K562 (cell line): ENCODE data around the gene SLC26A6. TPM values are rescaled to one million over a fixed set of nuclear protein-coding genes. Genes with fewer than 3 reads are reported as not detected.

Source experiments
- CBX3 ChIP-seq, 2 experiments: IDR thresholded peaks; 1 replicate in 1 of 2; 2 replicates in 1 of 2; pipeline ENCODE4 v1.6.1; 2012; ENCODE audit warnings: inconsistent platforms in 2 of 2, low read length in 2 of 2, borderline replicate concordance in 1 of 2, control low read depth in 1 of 2
- CLOCK ChIP-seq: fragments of 250-450 bp; sonication (Bioruptor Pico); IDR thresholded peaks from 2 replicates; pipeline ENCODE4 v1.4.0; 2020; ENCODE audit warnings: mild to moderate bottlenecking, moderate library complexity, borderline replicate concordance
- CTCFL ChIP-seq: IDR thresholded peaks from 2 replicates; pipeline ENCODE4 v1.6.1; 2011; ENCODE audit warnings: borderline replicate concordance, low read depth, mild to moderate bottlenecking, moderate library complexity, low read length; ENCODE audit not compliant: insufficient read depth, poor library complexity, severe bottlenecking
- EWSR1 ChIP-seq: fragments of 450-650 bp; IDR thresholded peaks from 2 replicates; pipeline ENCODE4 v1.6.1; 2018; ENCODE audit warnings: borderline replicate concordance, mild to moderate bottlenecking, low read depth, moderate library complexity; ENCODE audit not compliant: partially characterized antibody
- FOS ChIP-seq: IDR thresholded peaks from 3 replicates; pipeline ENCODE4 v1.6.1; 2011; ENCODE audit not compliant: insufficient read length; ENCODE audit errors: extremely low read depth
- HLTF ChIP-seq: fragments of 450-650 bp; IDR thresholded peaks from 2 replicates; pipeline ENCODE4 v1.6.1; 2016
- KAT7 ChIP-seq: sonication (generic); formaldehyde crosslinking; IDR thresholded peaks from 2 replicates; pipeline ENCODE4 v1.8.0; 2022; ENCODE audit warnings: missing genetic modification reagents, mild to moderate bottlenecking, borderline replicate concordance
- PML ChIP-seq: IDR thresholded peaks from 2 replicates; pipeline ENCODE4 v1.6.1; 2012; ENCODE audit warnings: low read length, inconsistent platforms
- PTBP1 ChIP-seq: fragments of 200-400 bp; formaldehyde crosslinking; IDR thresholded peaks from 2 replicates; pipeline ENCODE4 v1.6.1; 2017; ENCODE audit warnings: low read depth, low read length
- RAD21 ChIP-seq, 2 experiments: fragments of 250-450 bp in 1 of 2; fragments of 450-650 bp in 1 of 2; sonication (Bioruptor Pico) in 1 of 2; formaldehyde crosslinking in 1 of 2; IDR thresholded peaks in 1 of 2; conservative IDR thresholded peaks in 1 of 2; 2 replicates each; pipeline versions ENCODE4 v1.4.0 to v1.8.0; 2020 to 2022; ENCODE audit warnings: mild to moderate bottlenecking in 2 of 2, moderate library complexity in 1 of 2
- SETDB1 ChIP-seq: IDR thresholded peaks from one replicate; pipeline ENCODE4 v1.6.1; 2012; ENCODE audit warnings: low read length, control low read depth, inconsistent platforms
- SIN3A ChIP-seq, 2 experiments: fragments of 150-350 bp in 1 of 2; IDR thresholded peaks; 2 replicates each; pipeline ENCODE4 v1.6.1; 2011 to 2016; ENCODE audit warnings: borderline replicate concordance in 2 of 2, low read depth in 2 of 2, low read length in 2 of 2, mild to moderate bottlenecking in 2 of 2, moderate library complexity in 2 of 2; ENCODE audit not compliant: control insufficient read depth in 1 of 2
- SMARCA5 ChIP-seq: fragments of 450-650 bp; IDR thresholded peaks from 2 replicates; pipeline ENCODE4 v1.6.1; 2016
- SMC3 ChIP-seq: conservative IDR thresholded peaks from 2 replicates; pipeline ENCODE4 v1.6.1; 2011; ENCODE audit warnings: low read depth, low read length, improper control_type of control experiment; ENCODE audit not compliant: insufficient read depth
- STAT5B ChIP-seq: fragments of 250-450 bp; sonication (Bioruptor Pico); IDR thresholded peaks from 2 replicates; pipeline ENCODE4 v1.8.0; 2021; ENCODE audit warnings: mild to moderate bottlenecking, inconsistent platforms
- TSC22D4 ChIP-seq: fragments of 450-650 bp; IDR thresholded peaks from 2 replicates; pipeline ENCODE4 v1.6.1; 2016; ENCODE audit warnings: missing genetic modification characterization, missing biosample characterization, control low read depth
- YBX1 ChIP-seq: fragments of 450-650 bp; IDR thresholded peaks from 2 replicates; pipeline ENCODE4 v1.7.1; 2016; ENCODE audit warnings: mild to moderate bottlenecking
- ZBTB1 ChIP-seq: sonication (generic); formaldehyde crosslinking; IDR thresholded peaks from 2 replicates; pipeline ENCODE4 v1.8.1; 2023; ENCODE audit warnings: missing genetic modification reagents, low read depth, mild to moderate bottlenecking, borderline replicate concordance
- ZBTB17 ChIP-seq: fragments of 450-650 bp; formaldehyde crosslinking; IDR thresholded peaks from 2 replicates; pipeline ENCODE4 v1.4.0; 2020; ENCODE audit warnings: mild to moderate bottlenecking
- ZBTB43 ChIP-seq: sonication (generic); formaldehyde crosslinking; IDR thresholded peaks from 2 replicates; pipeline ENCODE4 v1.8.0; 2023; ENCODE audit warnings: mild to moderate bottlenecking, missing genetic modification reagents
- ZKSCAN8 ChIP-seq: fragments of 200-800 bp; sonication (Bioruptor generic); IDR thresholded peaks from 2 replicates; pipeline ENCODE4 v1.6.1; 2016; ENCODE audit warnings: missing genetic modification characterization, missing compliant biosample characterization
- ZNF140 ChIP-seq: fragments of 250-450 bp; sonication (Bioruptor Pico); IDR thresholded peaks from 2 replicates; pipeline ENCODE4 v1.8.0; 2021; ENCODE audit warnings: moderate library complexity, mild to moderate bottlenecking, inconsistent platforms
- ZNF507 ChIP-seq: conservative IDR thresholded peaks from 2 replicates; pipeline ENCODE4 v1.6.1; 2017; ENCODE audit warnings: missing genetic modification characterization, missing compliant biosample characterization
- ZNF717 ChIP-seq: fragments of 250-450 bp; sonication (Bioruptor Pico); IDR thresholded peaks from 2 replicates; pipeline ENCODE4 v1.5.0; 2021
- polyA plus RNA-seq, 8 experiments: library from polyadenylated mRNA; depleted of rRNA in 4 of 8; stranded (reverse) in 5 of 8; unstranded in 3 of 8; fragments of >200 nt; fragmentation: Nextera tagmentation in 2 of 8; fragmentation: Illumina TruSeq in 1 of 8; extraction: Ambion mirVana in 2 of 8; extraction: Trizol in 1 of 8; gene quantifications; 2 replicates each; pipeline versions ENCODE4 v1.2.1 to v1.2.3, GENCODE V29; 2011 to 2014; ENCODE audit warnings: inconsistent platforms in 1 of 8, missing spikeins in 1 of 8
- total RNA-seq, 7 experiments: library from RNA; depleted of rRNA in 6 of 7; stranded (reverse); fragments of >200 nt in 6 of 7; fragmentation: Illumina TruSeq in 2 of 7; extraction: Trizol in 2 of 7; gene quantifications; 2 replicates each; pipeline versions ENCODE4 v1.2.1 to v1.2.3, GENCODE V29; 2011 to 2021; ENCODE audit warnings: low replicate concordance in 1 of 7

Gene SLC26A6
- total and polyA plus RNA-seq, 9 of the 15 experiments (the other 6 are each of a cell fraction or from before 2014, with no cell fraction given) = 2.1 to 27.2 (median 14.8) TPM

GRCh38 chr3:48662753-48663488 lies 27.7 kb upstream of the SLC26A6 start, which contains the start of gene CELSR3 (continued):
- TF ChIP-seq CTCFL = no peak
- no peak for TF ChIP-seq YBX1
- no peak for TF ChIP-seq ZBTB17 (CRISPR knock-in tag)
- TF ChIP-seq ZKSCAN8 (CRISPR knock-in tag) = no peak
- TF ChIP-seq ZNF140 (CRISPR knock-in tag) = no peak
- TF ChIP-seq CLOCK (CRISPR knock-in tag) = no peak
- no peak for TF ChIP-seq STAT5B (CRISPR knock-in tag)
- TF ChIP-seq SMARCA5 = no peak
- no peak for TF ChIP-seq ZBTB1 (CRISPR knock-in tag)
- TF ChIP-seq TSC22D4 (tag) = no peak
- TF ChIP-seq FOS = no peak
- TF ChIP-seq RAD21 (CRISPR knock-in tag; conservative IDR thresholded peaks at IDR 0.05 in 1 of 2, IDR thresholded peaks at IDR 0.05 in 1 of 2) = no peak
- peak; percentile 69; the same call in 1 of the 2 replicates for TF ChIP-seq ZBTB43 (CRISPR knock-in tag)
- TF ChIP-seq SMC3 = no peak
- no peak for TF ChIP-seq PTBP1
- TF ChIP-seq ZNF717 = no peak
- TF ChIP-seq SIN3A (IDR thresholded peaks at IDR 0.05; ENCODE audit: borderline replicate concordance in 2 of 2, control insufficient read depth in 1 of 2, low read depth in 2 of 2, low read length in 2 of 2) = no peak
- TF ChIP-seq PML = no peak
- no peak for TF ChIP-seq HLTF
- 0 out of 2 replicates have a peak, but pooled peaks have one; percentile 1 for TF ChIP-seq KAT7 (CRISPR knock-in tag)
- TF ChIP-seq SETDB1 = no peak
- TF ChIP-seq CBX3 (IDR thresholded peaks at IDR 0.05; ENCODE audit: borderline replicate concordance in 1 of 2, low read length in 2 of 2) = no peak
- no peak for TF ChIP-seq EWSR1
- no peak for TF ChIP-seq ZNF507 (tag)
